Measurements from ENCODE around the gene ZPR1. TPM values are rescaled to one million over a fixed set of nuclear protein-coding genes. Genes with fewer than 3 reads are reported as not detected.

ZPR1 gene
- total and polyA plus RNA-seq, 12 donors, result 10.5 to 63.6 (median 28.1) TPM

DNA sequence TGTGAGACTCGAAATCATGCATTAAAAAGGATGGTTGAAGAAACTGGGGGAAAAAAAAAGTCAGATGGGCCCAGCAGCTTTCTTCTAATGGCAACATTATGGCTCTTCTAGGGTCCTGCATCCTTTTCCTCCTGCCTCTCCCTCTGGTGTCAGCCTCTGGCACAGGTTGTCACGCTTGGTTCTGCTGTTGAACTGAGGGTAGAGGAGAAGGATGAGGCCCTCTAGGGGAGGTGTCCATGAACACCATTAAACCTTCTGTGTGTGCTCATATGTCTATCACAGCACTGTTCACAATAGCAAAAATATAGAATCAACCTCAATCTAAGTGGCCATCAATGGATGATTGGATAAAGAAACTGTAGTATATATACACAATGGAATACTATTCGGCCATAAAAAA lies 51.1 kb downstream of the ZPR1 start:
- no peaks in the 10 kb centered on the region for H3K36me3 ChIP-seq (replicated peaks in 1 of 2)
- intact Hi-C loops (cut with DNase I), result no loop called here
- no peaks in the 10 kb centered on the region for H3K4me1 ChIP-seq (replicated peaks in 1 of 2)
- DNase-seq, result no peak
- no peak overlapping the region for H3K4me3 ChIP-seq
- 86 to 98% (median 93%) methylated on average over 3 of the region's 3 CpGs for WGBS, 4 donors
- no peak for TF ChIP-seq POLR2A (IDR thresholded peaks at IDR 0.05)
- TF ChIP-seq, protein P1, sequence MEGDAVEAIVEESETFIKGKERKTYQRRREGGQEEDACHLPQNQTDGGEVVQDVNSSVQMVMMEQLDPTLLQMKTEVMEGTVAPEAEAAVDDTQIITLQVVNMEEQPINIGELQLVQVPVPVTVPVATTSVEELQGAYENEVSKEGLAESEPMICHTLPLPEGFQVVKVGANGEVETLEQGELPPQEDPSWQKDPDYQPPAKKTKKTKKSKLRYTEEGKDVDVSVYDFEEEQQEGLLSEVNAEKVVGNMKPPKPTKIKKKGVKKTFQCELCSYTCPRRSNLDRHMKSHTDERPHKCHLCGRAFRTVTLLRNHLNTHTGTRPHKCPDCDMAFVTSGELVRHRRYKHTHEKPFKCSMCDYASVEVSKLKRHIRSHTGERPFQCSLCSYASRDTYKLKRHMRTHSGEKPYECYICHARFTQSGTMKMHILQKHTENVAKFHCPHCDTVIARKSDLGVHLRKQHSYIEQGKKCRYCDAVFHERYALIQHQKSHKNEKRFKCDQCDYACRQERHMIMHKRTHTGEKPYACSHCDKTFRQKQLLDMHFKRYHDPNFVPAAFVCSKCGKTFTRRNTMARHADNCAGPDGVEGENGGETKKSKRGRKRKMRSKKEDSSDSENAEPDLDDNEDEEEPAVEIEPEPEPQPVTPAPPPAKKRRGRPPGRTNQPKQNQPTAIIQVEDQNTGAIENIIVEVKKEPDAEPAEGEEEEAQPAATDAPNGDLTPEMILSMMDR (IDR thresholded peaks at IDR 0.05), result no peak
- H3K27ac ChIP-seq, result no peak overlapping the region
- H3K9me3 ChIP-seq (replicated peaks in 1 of 3), result no peaks in the 10 kb centered on the region
- no peaks in the 10 kb centered on the region for H3K27me3 ChIP-seq

DNA sequence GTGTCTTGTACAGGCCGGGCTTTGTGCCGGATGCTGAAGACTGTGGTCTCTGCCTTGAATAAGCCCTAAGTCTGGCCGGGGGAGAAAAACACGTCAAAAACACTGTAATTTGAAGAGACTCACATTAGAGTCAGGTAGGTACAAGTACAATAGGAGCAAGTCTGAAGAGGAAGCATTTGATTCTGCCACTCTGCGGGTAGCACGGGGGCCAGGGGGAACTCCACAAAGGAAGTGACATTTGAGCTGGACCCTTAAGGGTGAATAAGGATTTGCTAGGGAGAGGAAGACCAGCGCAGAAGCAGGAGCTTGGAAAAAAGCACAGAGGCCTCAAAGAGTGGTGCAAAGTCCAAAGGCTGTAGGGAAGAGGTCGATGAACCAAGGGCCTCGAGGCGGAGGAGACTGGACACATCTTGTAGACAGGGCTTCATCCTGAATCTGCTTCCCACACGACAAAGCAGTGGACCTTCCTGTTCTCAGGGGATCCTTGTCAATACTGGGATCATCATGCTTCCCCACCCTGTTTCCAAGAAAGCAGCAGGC lies 53.8 kb downstream of the ZPR1 start:
- no peak overlapping the region for H3K4me3 ChIP-seq
- no peaks in the 10 kb centered on the region for H3K4me1 ChIP-seq (replicated peaks in 1 of 2)
- intact Hi-C loops (cut with DNase I), result no loop called here
- DNase-seq, result no peak
- no peaks in the 10 kb centered on the region for H3K36me3 ChIP-seq (replicated peaks in 1 of 2)
- H3K9me3 ChIP-seq (replicated peaks in 1 of 3), result no peaks in the 10 kb centered on the region
- TF ChIP-seq, protein P1 (IDR thresholded peaks at IDR 0.05), result no peak
- no peak for TF ChIP-seq POLR2A (IDR thresholded peaks at IDR 0.05)
- no peaks in the 10 kb centered on the region for H3K27me3 ChIP-seq
- 79 to 84% (median 83%) methylated on average over 11 of the region's 11 CpGs for WGBS, 4 donors
- no peak overlapping the region for H3K27ac ChIP-seq

DNA sequence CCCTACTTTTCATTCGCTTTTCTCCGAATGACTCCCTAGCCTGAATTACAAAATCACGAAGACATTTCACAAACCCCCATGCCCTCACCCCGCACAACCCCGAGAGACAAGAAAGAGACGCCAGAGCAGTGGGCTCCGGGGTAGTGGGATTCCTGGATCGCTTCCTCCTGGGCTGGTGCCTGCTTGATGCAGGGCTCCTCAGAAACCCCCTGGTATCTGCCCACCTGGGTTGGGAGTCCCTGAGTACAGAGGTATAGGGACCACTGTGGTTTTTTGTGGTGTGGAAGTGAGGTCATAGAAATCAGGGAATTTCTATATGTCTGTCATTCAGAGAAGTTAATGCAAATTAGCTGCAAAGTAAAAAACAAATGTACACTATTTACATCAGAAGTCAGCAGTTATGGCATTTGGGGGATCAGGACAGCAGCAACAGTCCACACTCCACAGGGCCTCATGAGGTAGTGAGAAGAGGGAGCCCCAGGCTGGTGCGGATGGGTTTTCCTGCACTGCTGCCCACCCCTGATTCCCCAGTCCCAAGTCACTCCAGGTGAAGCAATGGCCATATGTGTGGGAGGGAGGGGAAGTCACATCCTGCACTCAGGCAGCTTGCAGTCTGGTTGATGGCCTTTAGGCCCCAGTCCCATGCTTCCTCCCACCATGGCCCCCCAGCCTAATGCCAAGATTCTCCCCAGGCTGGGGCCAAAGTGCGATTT lies 54.6 kb downstream of the ZPR1 start:
- no peak for TF ChIP-seq POLR2A (IDR thresholded peaks at IDR 0.05)
- TF ChIP-seq, protein P1 (IDR thresholded peaks at IDR 0.05), result no peak
- WGBS, 4 donors, result 61 to 68% (median 63%) methylated on average over 10 of the region's 10 CpGs

GRCh38 chr11:116732271-116733042 lies 55.4 kb downstream of the ZPR1 start:
- Histone ChIP-seq H3K27ac (no peak overlapping the region), H3K9me3 (replicated peaks in 1 of 3) (no peaks in the 10 kb centered on the region), H3K4me3 (no peak overlapping the region), H3K27me3 (no peaks in the 10 kb centered on the region), H3K4me1 (replicated peaks in 1 of 2) (no peaks in the 10 kb centered on the region), H3K36me3 (replicated peaks in 1 of 2) (no peaks in the 10 kb centered on the region)
- TF ChIP-seq, protein P1 (IDR thresholded peaks at IDR 0.05), result peak; percentile 46 to 76 (median 70)
- no peak for TF ChIP-seq POLR2A (IDR thresholded peaks at IDR 0.05)
- DNase-seq, result peak; percentile 38 to 83 (median 71)
- 31 to 41% (median 38%) methylated on average over 24 to 25 of the region's 25 CpGs for WGBS, 4 donors
- intact Hi-C loops (cut with DNase I), result no loop called here

More for the DNA sequence above, 54.6 kb downstream of the ZPR1 start:
- Histone ChIP-seq H3K4me1 (replicated peaks in 1 of 2) (no peaks in the 10 kb centered on the region), H3K9me3 (replicated peaks in 1 of 3) (no peaks in the 10 kb centered on the region), H3K4me3 (no peak overlapping the region), H3K36me3 (replicated peaks in 1 of 2) (no peaks in the 10 kb centered on the region), H3K27ac (no peak overlapping the region), H3K27me3 (no peaks in the 10 kb centered on the region)
- DNase-seq, result peak in 1 of 7 donors; percentile 36
- intact Hi-C loops (cut with DNase I), result no loop called here

Data from adrenal gland (tissue), 12 donors.